ENCODE data around the gene GNAQ. TPM values are rescaled to one million over a fixed set of nuclear protein-coding genes. Genes with fewer than 3 reads are reported as not detected.

Gene GNAQ
- total and polyA plus RNA-seq, 2 of the 4 experiments (the other 2 are of a cell fraction), result 23.1 to 50.7 TPM

DNA sequence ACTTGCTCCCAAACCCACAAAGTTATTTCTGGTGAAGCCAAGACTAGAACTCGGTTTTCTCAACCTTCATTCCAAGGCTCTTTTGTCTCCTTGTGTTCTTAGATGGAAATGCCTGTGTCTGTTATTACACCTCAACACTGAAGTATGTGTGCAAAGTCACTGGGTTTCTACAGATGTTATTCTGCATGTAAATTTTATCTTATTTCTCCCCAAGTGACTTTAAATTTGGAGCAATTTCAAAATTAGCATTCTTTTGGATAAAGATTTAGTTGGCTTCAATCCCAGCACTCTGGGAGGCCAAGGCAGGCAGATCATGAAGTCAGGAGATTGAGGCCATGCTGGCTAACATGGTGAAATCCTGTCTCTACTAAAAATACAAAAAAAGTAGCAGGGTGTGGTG is 279.1 kb downstream of the GNAQ start:
- no peak overlapping the region for H4K5ac ChIP-seq (ENCODE audit: low read depth, low read length)
- dilution Hi-C loops (cut with HindIII; ENCODE audit: low sequenced_read_pairs, unreplicated experiment), result no loop called here
- TF ChIP-seq BHLHE40 (IDR thresholded peaks at IDR 0.05; ENCODE audit: low read depth, low read length) (no peak), CTCF (conservative IDR thresholded peaks at IDR 0.05; ENCODE audit: low read depth, low read length) (0 out of 2 replicates have a peak, but pooled peaks have one; percentile 2)
- no peaks in the 10 kb centered on the region for H3K9me3 ChIP-seq (ENCODE audit: control insufficient read depth, insufficient read depth, low read length)
- no CpG with 5 or more reads among the region's 1 CpG for WGBS, 2 experiments (ENCODE audit: extremely low coverage in 2 of 2, insufficient read length in 1 of 2)
- H3K27me3 ChIP-seq (ENCODE audit: control insufficient read depth, insufficient read depth, low read length), result no peaks in the 10 kb centered on the region
- no peak overlapping the region for H3K4ac ChIP-seq (ENCODE audit: low read depth, low read length)
- H4K91ac ChIP-seq (ENCODE audit: insufficient read depth, low read depth, low read length), result no peak overlapping the region; the same call in 1 of the 2 replicates
- no peak overlapping the region for H3K9ac ChIP-seq (ENCODE audit: low read depth, low read length)
- H4K8ac ChIP-seq (ENCODE audit: low read depth in 2 of 2, low read length in 2 of 2), result no peak overlapping the region
- ChIA-PET POLR2A (ENCODE audit: unreplicated experiment) (no interaction called here), CTCF (interaction anchor here (2.2 to 2.9 kb wide), 3 partner anchors 295 to 318 kb away, joined by 6 to 23 read pairs (median 11); no protein-coding TSS in a partner anchor)
- H2AK9ac ChIP-seq (replicated peaks; ENCODE audit: low read depth, low read length, poor library complexity), result no peak overlapping the region
- in situ Hi-C loops (cut with MboI; ENCODE audit: low sequenced_read_pairs), result no loop called here
- H2BK20ac ChIP-seq (ENCODE audit: low read depth, low read length), result peak overlapping the region; percentile 35; the same call in 1 of the 2 replicates
- no peak overlapping the region for H3K4me3 ChIP-seq (ENCODE audit: insufficient read depth, low read depth, low read length)
- 0 out of 2 replicates have a peak overlapping the region, but pooled peaks have one; percentile 18 for H2AK5ac ChIP-seq (ENCODE audit: low read depth, low read length)
- no peak overlapping the region for H3K27ac ChIP-seq (ENCODE audit: insufficient read depth, low read length)
- no peak overlapping the region for H2AFZ ChIP-seq (replicated peaks; ENCODE audit: low read length, poor library complexity)
- no peak overlapping the region for H3K14ac ChIP-seq (replicated peaks; ENCODE audit: low read depth, low read length)
- H3K79me1 ChIP-seq (ENCODE audit: low read depth in 1 of 2, low read length in 2 of 2), result peaks cover 4 to 8% of the 10 kb centered on the region in 2 experiments; a peak in 3 of 4 replicates
- peaks cover 6% of the 10 kb centered on the region; the same call in 1 of the 2 replicates for H3K36me3 ChIP-seq (ENCODE audit: control insufficient read depth, insufficient read depth, low read length)
- peak overlapping the region; percentile 25; the same call in 1 of the 2 replicates for H3K4me2 ChIP-seq (ENCODE audit: low read depth, low read length)
- intact Hi-C loops (cut with micrococcal nuclease), result loop anchor here (5.0 to 10.0 kb wide), 3 partner anchors 370 to 578 kb away; partner anchors contain the start of gene VPS13A
- peak overlapping the region; percentile 91 for H2BK5ac ChIP-seq (ENCODE audit: low read depth, low read length, poor library complexity, severe bottlenecking)
- peaks cover 5% of the 10 kb centered on the region; the same call in 1 of the 2 replicates for H3K4me1 ChIP-seq (ENCODE audit: control insufficient read depth, insufficient read depth, low read length)
- ATAC-seq (ENCODE audit: low read depth), result peak; percentile 76
- peaks cover 4% of the 10 kb centered on the region; the same call in 1 of the 2 replicates for H4K20me1 ChIP-seq (ENCODE audit: insufficient read depth, low read length)
- no peak overlapping the region for H3K23ac ChIP-seq (ENCODE audit: low read depth, low read length)
- peak; percentile 94 for DNase-seq
- H3K9me1 ChIP-seq (ENCODE audit: insufficient read depth, low read length), result no peaks in the 10 kb centered on the region; the same call in none of the 2 replicates
- no peak overlapping the region for H2BK15ac ChIP-seq (ENCODE audit: low read depth, low read length)
- H3K18ac ChIP-seq (ENCODE audit: low read depth, low read length), result no peak overlapping the region
- H2BK120ac ChIP-seq (ENCODE audit: low read depth, low read length), result no peak overlapping the region
- no TSS peak for BruUV-seq (replicated peaks)
- H3K56ac ChIP-seq (ENCODE audit: extremely low read depth, insufficient read depth, low read length), result no peak overlapping the region

Measured in IMR-90 (cell line).